DMS79 treated with DMSO at 0.1 percent for 48 hours (cell line): ENCODE measurements around the gene RCAN3.
A peak's percentile ranks its signal among the peaks of the same experiment; 100 is the strongest.
"Not testable (repeated sequence)": the region's sequence is repeated elsewhere in the genome, so short reads cannot be mapped to it uniquely, and the experiment has no call there.

Experiments
- DNase-seq: peaks from one replicate; lab custom pipeline; 2025; lab: John Stamatoyannopoulos, UW

Gene RCAN3

GRCh38 chr1:24514946-24515345, 12.3 kb downstream of the RCAN3 start:
- no peak for DNase-seq

GRCh38 chr1:24515671-24516209, 13.1 kb downstream of the RCAN3 start:
- DNase-seq = not testable (repeated sequence)

- DNase-seq = no peak
These were observed 13.9 kb downstream of the RCAN3 start for GRCh38 chr1:24516506-24516905.

DNA sequence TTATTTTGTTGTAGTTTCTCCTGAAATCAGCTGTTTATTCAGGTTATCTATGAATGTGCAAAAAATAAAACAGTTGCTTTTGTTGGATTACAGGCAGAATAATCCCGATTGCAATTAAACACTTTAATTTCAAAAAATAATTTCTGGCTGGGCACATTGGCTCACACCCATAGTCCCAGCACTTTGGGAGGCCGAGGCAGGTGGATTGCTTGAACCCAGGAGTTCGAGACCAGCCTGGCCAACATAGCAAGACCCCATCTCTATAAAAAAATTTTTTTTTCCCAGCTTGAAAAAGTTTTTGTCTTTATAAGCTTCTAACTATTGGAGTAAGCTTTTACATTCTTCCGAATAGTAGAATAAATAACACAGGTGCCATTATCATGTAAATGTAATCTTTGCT, 15.3 kb downstream of the RCAN3 start:
- DNase-seq = no peak

DNA sequence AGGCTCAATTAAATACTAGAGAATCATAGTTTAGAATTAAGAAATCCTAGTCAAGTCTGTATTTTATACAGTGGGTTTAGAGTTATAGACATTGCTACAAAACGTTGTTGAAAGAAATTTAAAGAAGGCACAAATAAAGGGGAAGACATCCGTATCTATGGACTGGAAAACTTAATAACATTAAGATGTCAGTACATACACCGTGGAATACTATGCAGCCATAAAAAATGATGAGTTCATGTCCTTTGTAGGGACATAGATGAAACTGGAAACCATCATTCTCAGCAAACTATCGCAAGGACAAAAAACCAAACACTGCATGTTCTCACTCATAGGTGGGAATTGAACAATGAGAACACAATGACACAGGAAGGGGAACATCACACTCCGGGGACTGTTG, 17.6 kb downstream of the RCAN3 start:
- DNase-seq = not testable (repeated sequence)

DNA sequence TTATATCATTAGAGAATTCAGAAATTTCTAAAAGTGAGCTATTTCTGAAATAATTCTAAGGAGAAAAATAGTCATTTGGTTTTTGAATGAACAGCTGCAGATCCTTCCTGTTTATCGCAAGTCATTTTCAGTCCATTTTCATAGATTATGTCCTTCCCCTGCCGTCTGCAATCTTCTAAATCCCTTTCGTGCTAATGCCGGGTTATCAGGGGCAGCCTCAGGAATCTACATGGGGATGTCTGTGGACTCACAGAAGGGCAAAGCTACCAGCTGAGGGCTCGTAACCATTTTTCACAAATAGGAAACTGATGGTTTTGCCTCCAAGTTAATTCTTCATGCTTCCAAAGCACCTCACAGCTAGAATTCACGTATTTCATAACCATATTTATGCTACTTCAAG, 23.0 kb downstream of the RCAN3 start:
- no peak for DNase-seq

- no peak for DNase-seq
These were observed 23.4 kb downstream of the RCAN3 start for GRCh38 chr1:24526045-24526444.

- no peak for DNase-seq
These were observed 24.4 kb downstream of the RCAN3 start for GRCh38 chr1:24526940-24527542.

DNA sequence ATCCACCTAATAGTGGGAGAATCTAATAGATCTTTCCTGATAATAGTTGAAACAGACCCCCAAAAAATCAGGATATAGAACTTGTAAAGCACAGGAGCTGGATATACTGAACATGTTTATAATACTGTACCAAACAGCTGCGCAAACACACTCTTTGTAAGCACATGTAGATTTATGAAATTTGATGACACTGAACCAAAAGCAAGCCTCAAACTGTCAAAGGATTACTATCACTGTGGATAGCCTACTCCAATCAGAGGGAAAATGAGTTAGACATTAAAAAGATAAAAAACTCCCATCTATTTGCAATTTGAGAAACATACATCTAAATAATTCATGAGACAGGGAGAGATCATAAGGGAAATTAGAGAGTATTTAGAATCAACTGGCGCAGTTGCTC, 26.1 kb downstream of the RCAN3 start:
- DNase-seq = peak; percentile 10

- DNase-seq = not testable (repeated sequence)
These were observed 26.7 kb downstream of the RCAN3 start for GRCh38 chr1:24529292-24529691.

DNA sequence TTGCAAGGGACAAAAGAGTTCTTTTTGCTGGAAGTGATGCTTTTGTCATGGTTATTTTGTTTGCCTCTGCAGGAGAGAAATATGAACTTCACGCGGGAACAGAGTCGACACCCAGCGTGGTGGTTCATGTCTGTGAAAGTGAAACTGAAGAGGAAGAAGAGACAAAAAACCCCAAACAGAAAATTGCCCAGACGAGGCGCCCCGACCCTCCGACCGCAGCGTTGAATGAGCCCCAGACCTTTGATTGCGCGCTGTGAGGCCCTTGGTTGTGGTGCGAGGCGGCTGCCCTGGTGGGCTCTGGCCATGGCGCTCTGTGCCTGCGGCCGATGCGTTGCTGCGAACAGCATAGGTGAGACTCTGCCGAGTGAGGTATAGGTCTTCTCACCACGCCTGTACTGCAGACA, 32.4 kb downstream of the RCAN3 start:
- no peak for DNase-seq

GRCh38 chr1:24535778-24536177, 33.1 kb downstream of the RCAN3 start:
- DNase-seq = no peak

GRCh38 chr1:24536391-24536840, 33.8 kb downstream of the RCAN3 start:
- peak; percentile 84 for DNase-seq

- DNase-seq = no peak
These were observed 37.6 kb downstream of the RCAN3 start for GRCh38 chr1:24540051-24540905.

DNA sequence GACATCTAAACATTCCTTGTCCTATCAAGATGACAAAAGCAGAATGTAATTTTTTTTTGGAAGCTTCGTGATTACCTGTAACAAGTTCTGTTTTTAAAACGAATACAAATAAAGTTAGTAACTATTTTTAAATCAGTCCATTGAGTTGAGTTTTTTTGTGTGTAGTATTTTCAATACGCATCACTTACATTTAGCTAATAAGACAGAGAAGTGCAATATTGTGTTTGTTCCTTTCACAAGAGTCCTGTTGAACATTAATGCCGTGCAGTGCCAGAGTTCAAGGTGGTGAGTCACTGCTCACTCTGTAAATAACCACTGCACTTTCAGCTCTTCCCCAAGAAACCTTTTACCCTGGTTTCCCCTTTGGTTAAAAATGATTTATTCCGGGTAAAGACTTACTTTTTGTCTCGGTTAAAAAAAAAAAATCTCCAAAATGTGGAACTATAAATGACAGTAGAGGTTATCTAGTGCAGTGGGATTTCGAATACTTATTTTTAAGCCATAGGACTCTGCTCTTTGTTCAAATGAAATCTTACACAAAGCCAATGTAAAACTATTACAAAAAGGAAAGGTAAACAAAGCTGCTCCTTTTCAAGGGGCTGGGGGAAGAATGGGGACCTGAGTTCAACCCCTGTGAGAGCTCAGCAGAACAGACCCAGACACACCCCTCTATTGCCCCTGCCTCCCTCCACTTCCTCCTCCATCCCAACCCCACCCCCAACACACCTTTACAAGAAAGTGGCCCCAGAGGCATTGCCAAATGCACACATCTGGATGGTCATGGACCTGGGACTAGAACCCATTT, 38.5 kb downstream of the RCAN3 start:
- peak; percentile 21 for DNase-seq

- DNase-seq = no peak
These were observed 39.2 kb downstream of the RCAN3 start for GRCh38 chr1:24541711-24542346.

- no peak for DNase-seq
These were observed 41.6 kb downstream of the RCAN3 start for GRCh38 chr1:24544239-24544638.

GRCh38 chr1:24545662-24546061, 43.0 kb downstream of the RCAN3 start:
- DNase-seq = no peak

- no peak for DNase-seq
These were observed 44.6 kb downstream of the RCAN3 start for GRCh38 chr1:24547195-24547594.

- no peak for DNase-seq
These were observed 45.4 kb downstream of the RCAN3 start for GRCh38 chr1:24548070-24548469.

GRCh38 chr1:24549210-24549609, 46.6 kb downstream of the RCAN3 start:
- DNase-seq = not testable (repeated sequence)
